Measurements from ENCODE around the gene MYO18A.

MYO18A gene

GRCh38 chr17:29124135-29124924 lies 55.9 kb downstream of the MYO18A start:
- DNase-seq (ENCODE audit: low spot score): peak; percentile 73

GRCh38 chr17:29123111-29123510 lies 57.1 kb downstream of the MYO18A start:
- no peak for DNase-seq (ENCODE audit: low spot score)

GRCh38 chr17:29121442-29121841 lies 58.8 kb downstream of the MYO18A start:
- no peak for DNase-seq (ENCODE audit: low spot score)

GRCh38 chr17:29120433-29120832 lies 59.8 kb downstream of the MYO18A start:
- DNase-seq (ENCODE audit: low spot score): no peak

GRCh38 chr17:29119265-29119664 lies 60.9 kb downstream of the MYO18A start:
- DNase-seq (ENCODE audit: low spot score): no peak

- DNase-seq (ENCODE audit: low spot score): peak; percentile 68
These were observed 63.1 kb downstream of the MYO18A start for GRCh38 chr17:29116804-29117753.

GRCh38 chr17:29115961-29116803 lies 64.0 kb downstream of the MYO18A start:
- DNase-seq (ENCODE audit: low spot score): peak; percentile 77

GRCh38 chr17:29115435-29115834 lies 64.8 kb downstream of the MYO18A start:
- DNase-seq (ENCODE audit: low spot score): no peak

- DNase-seq (ENCODE audit: low spot score): no peak
These were observed 66.1 kb downstream of the MYO18A start for GRCh38 chr17:29114141-29114540.

GRCh38 chr17:29113334-29113733 lies 66.9 kb downstream of the MYO18A start:
- no peak for DNase-seq (ENCODE audit: low spot score)

GRCh38 chr17:29112771-29113295 lies 67.4 kb downstream of the MYO18A start:
- DNase-seq (ENCODE audit: low spot score): no peak

- peak; percentile 58 for DNase-seq (ENCODE audit: low spot score)
These were observed 68.2 kb downstream of the MYO18A start for GRCh38 chr17:29111816-29112499.

- no peak for DNase-seq (ENCODE audit: low spot score)
These were observed 69.8 kb downstream of the MYO18A start for GRCh38 chr17:29110372-29110757.

GRCh38 chr17:29109477-29110371 lies 70.5 kb downstream of the MYO18A start:
- DNase-seq (ENCODE audit: low spot score): no peak

GRCh38 chr17:29108823-29109476 lies 71.2 kb downstream of the MYO18A start:
- DNase-seq (ENCODE audit: low spot score): no peak

- no peak for DNase-seq (ENCODE audit: low spot score)
These were observed 72.0 kb downstream of the MYO18A start for GRCh38 chr17:29107933-29108822.

GRCh38 chr17:29107084-29107483 lies 73.1 kb downstream of the MYO18A start:
- DNase-seq (ENCODE audit: low spot score): no peak

GRCh38 chr17:29103341-29103740 lies 76.9 kb downstream of the MYO18A start:
- DNase-seq (ENCODE audit: low spot score): no peak

All from RKO (cell line).